DND-41 (cell line): ENCODE data around the gene KRT82.
"Not testable (repeated sequence)": the region's sequence is repeated elsewhere in the genome, so short reads cannot be mapped to it uniquely, and the experiment has no call there.

ENCODE experiments used
- ATAC-seq: fragments of 200-7000 bp; cut with Tn5 transposase; 3 replicates; pipeline ENCODE4 v1.9.1; 2021; ENCODE audit warnings: low read depth; ENCODE audit not compliant: insufficient read depth
- DNase-seq: peaks from one replicate; pipeline ENCODE4 v3.0.0-alpha.2; 2020
- H2AFZ ChIP-seq: 2 replicates; pipeline ENCODE4 v1.6.0; 2012; ENCODE audit warnings: low read depth, low read length
- H3K27ac ChIP-seq: 2 replicates; pipeline ENCODE4 v1.5.1; 2012; ENCODE audit warnings: low read length, inconsistent platforms
- H3K27me3 ChIP-seq: fragments of 200-600 bp; sonication (generic); 2 replicates; pipeline ENCODE4 v1.6.0; 2012; ENCODE audit warnings: low read length, mild to moderate bottlenecking, inconsistent platforms; ENCODE audit not compliant: insufficient read depth, poor library complexity
- H3K36me3 ChIP-seq: 2 replicates; pipeline ENCODE4 v1.5.1; 2012; ENCODE audit warnings: low read length, inconsistent platforms; ENCODE audit not compliant: insufficient read depth
- H3K4me1 ChIP-seq: 2 replicates; pipeline ENCODE4 v1.5.1; 2012; ENCODE audit warnings: mild to moderate bottlenecking, low read length; ENCODE audit not compliant: insufficient read depth
- H3K4me2 ChIP-seq: 2 replicates; pipeline ENCODE4 v1.6.0; 2012; ENCODE audit warnings: mild to moderate bottlenecking, moderate library complexity, low read length, inconsistent platforms; ENCODE audit not compliant: insufficient read depth
- H3K4me3 ChIP-seq, 2 experiments: fragments of 200-600 bp in 1 of 2; shearing (Covaris generic) in 1 of 2; 2 replicates each; pipeline ENCODE4 v1.5.1; 2012 to 2016; ENCODE audit warnings: inconsistent platforms in 2 of 2, low read length in 2 of 2, mild to moderate bottlenecking in 2 of 2, low read depth in 1 of 2, moderate library complexity in 1 of 2
- H3K79me2 ChIP-seq: 2 replicates; pipeline ENCODE4 v1.6.0; 2012; ENCODE audit warnings: low read length, inconsistent platforms; ENCODE audit not compliant: insufficient read depth
- H3K9ac ChIP-seq: 2 replicates; pipeline ENCODE4 v1.6.0; 2012; ENCODE audit warnings: low read depth, mild to moderate bottlenecking, inconsistent platforms, low read length, moderate library complexity
- H3K9me3 ChIP-seq: 2 replicates; pipeline ENCODE4 v1.5.1; 2012; ENCODE audit warnings: low read length, moderate library complexity, mild to moderate bottlenecking, inconsistent platforms; ENCODE audit not compliant: insufficient read depth, severe bottlenecking
- H4K20me1 ChIP-seq: 2 replicates; pipeline ENCODE4 v1.6.0; 2012; ENCODE audit warnings: low read length; ENCODE audit not compliant: insufficient read depth
- CTCF ChIP-seq: IDR thresholded peaks from 2 replicates; pipeline ENCODE4 v1.5.1; 2012; ENCODE audit warnings: borderline replicate concordance, low read length, moderate library complexity, mild to moderate bottlenecking; ENCODE audit not compliant: poor library complexity, severe bottlenecking; ENCODE audit errors: extremely low read depth
- EZH2 ChIP-seq: IDR thresholded peaks from 3 replicates; pipeline ENCODE4 v1.6.1; 2012; ENCODE audit warnings: borderline replicate concordance, low read depth, mild to moderate bottlenecking, moderate library complexity, low read length, inconsistent platforms; ENCODE audit not compliant: severe bottlenecking

The KRT82 gene

GRCh38 chr12:52452101-52452500 lies 46.0 kb upstream of the KRT82 start, which contains the start of gene KRT6B:
TSS of gene KRT6B (minus strand) at chr12:52452146. CDS start at chr12:52452078, 68 bp downstream.
- no peaks in the 10 kb centered on the region for H3K79me2 ChIP-seq
- H3K4me2 ChIP-seq: no peak within 1 kb of the TSS
- H3K4me1 ChIP-seq: no peaks in the 10 kb centered on the region
- no peak within 1 kb of the TSS for H2AFZ ChIP-seq
- no peaks in the 10 kb centered on the region for H3K9me3 ChIP-seq
- no peaks in the 10 kb centered on the region for H3K36me3 ChIP-seq
- peaks cover 30% of the 10 kb centered on the region for H3K27me3 ChIP-seq
- no peak for TF ChIP-seq CTCF
- no peak for TF ChIP-seq EZH2
- no peaks in the 10 kb centered on the region for H4K20me1 ChIP-seq
- ATAC-seq (no peak), DNase-seq (no peak)
- H3K27ac ChIP-seq: no peak within 1 kb of the TSS
- no peak within 1 kb of the TSS for H3K4me3 ChIP-seq
- H3K9ac ChIP-seq: no peak within 1 kb of the TSS

- H3K27ac ChIP-seq: no peak overlapping the region
- H3K9me3 ChIP-seq: no peaks in the 10 kb centered on the region
- no peak overlapping the region for H2AFZ ChIP-seq
- H3K4me3 ChIP-seq: no peak overlapping the region
- no peak for ATAC-seq
- H3K9ac ChIP-seq: no peak overlapping the region
- H3K79me2 ChIP-seq: no peaks in the 10 kb centered on the region
- no peak for DNase-seq
- H3K27me3 ChIP-seq: peaks cover 9% of the 10 kb centered on the region
- no peak overlapping the region for H3K4me2 ChIP-seq
- TF ChIP-seq CTCF (no peak), EZH2 (no peak)
- H4K20me1 ChIP-seq: no peaks in the 10 kb centered on the region
- no peaks in the 10 kb centered on the region for H3K36me3 ChIP-seq
- no peaks in the 10 kb centered on the region for H3K4me1 ChIP-seq
Observed at GRCh38 chr12:52448228-52448627, 42.1 kb upstream of the KRT82 start.

GRCh38 chr12:52447196-52447595 lies 41.1 kb upstream of the KRT82 start:
- H3K4me1 ChIP-seq, H3K36me3 ChIP-seq, H3K79me2 ChIP-seq, H3K27ac ChIP-seq, H2AFZ ChIP-seq, H3K9me3 ChIP-seq, H3K4me2 ChIP-seq, ATAC-seq, H4K20me1 ChIP-seq, H3K4me3 ChIP-seq, H3K9ac ChIP-seq, DNase-seq: not testable (repeated sequence)
- H3K27me3 ChIP-seq: peaks cover 11% of the 10 kb centered on the region

- H3K9me3 ChIP-seq: no peaks in the 10 kb centered on the region
- H3K4me1 ChIP-seq: no peaks in the 10 kb centered on the region
- H2AFZ ChIP-seq: no peak overlapping the region
- no peaks in the 10 kb centered on the region for H3K79me2 ChIP-seq
- no peak overlapping the region for H3K27ac ChIP-seq
- ATAC-seq: no peak
- H3K36me3 ChIP-seq: no peaks in the 10 kb centered on the region
- no peak overlapping the region for H3K4me2 ChIP-seq
- peaks cover 13% of the 10 kb centered on the region for H3K27me3 ChIP-seq
- no peaks in the 10 kb centered on the region for H4K20me1 ChIP-seq
- DNase-seq: no peak
- no peak overlapping the region for H3K9ac ChIP-seq
- no peak for TF ChIP-seq EZH2
- no peak for TF ChIP-seq CTCF
- no peak overlapping the region for H3K4me3 ChIP-seq
Observed at GRCh38 chr12:52446367-52447045, 40.4 kb upstream of the KRT82 start.
